ENCODE data around the gene FAM72D. TPM values are rescaled to one million over a fixed set of nuclear protein-coding genes. Genes with fewer than 3 reads are reported as not detected.
"Not testable (repeated sequence)": the region's sequence is repeated elsewhere in the genome, so short reads cannot be mapped to it uniquely, and the experiment has no call there.

The FAM72D gene
- 0.13 TPM in 1 of 2 replicates, not detected in the other for total RNA-seq

GRCh38 chr1:145095284-145096057, at the start of gene FAM72D, which contains the start of gene SRGAP2B:
FAM72D (plus strand) TSS chr1:145095974; CDS start chr1:145096848, 874 bp downstream.
SRGAP2B (minus strand) TSS chr1:145095328; CDS start chr1:145092901, 2,427 bp downstream.
- H3K4me3 ChIP-seq (ENCODE audit: low read depth, low read length); H3K36me3 ChIP-seq (ENCODE audit: control insufficient read depth, insufficient read depth, low read length); FAIRE-seq; DNase-seq (ENCODE audit: low read depth); H3K27me3 ChIP-seq (ENCODE audit: control insufficient read depth, insufficient read depth, low read length): not testable (repeated sequence)

- DNase-seq (ENCODE audit: low read depth); H3K36me3 ChIP-seq (ENCODE audit: control insufficient read depth, insufficient read depth, low read length); FAIRE-seq; H3K27me3 ChIP-seq (ENCODE audit: control insufficient read depth, insufficient read depth, low read length); H3K4me3 ChIP-seq (ENCODE audit: low read depth, low read length): not testable (repeated sequence)
Measured at GRCh38 chr1:145047553-145047952, 48.2 kb upstream of the FAM72D start.

- FAIRE-seq; H3K36me3 ChIP-seq (ENCODE audit: control insufficient read depth, insufficient read depth, low read length); DNase-seq (ENCODE audit: low read depth); H3K4me3 ChIP-seq (ENCODE audit: low read depth, low read length); H3K27me3 ChIP-seq (ENCODE audit: control insufficient read depth, insufficient read depth, low read length): not testable (repeated sequence)
Measured at GRCh38 chr1:145048181-145048856, 47.5 kb upstream of the FAM72D start.

DNA sequence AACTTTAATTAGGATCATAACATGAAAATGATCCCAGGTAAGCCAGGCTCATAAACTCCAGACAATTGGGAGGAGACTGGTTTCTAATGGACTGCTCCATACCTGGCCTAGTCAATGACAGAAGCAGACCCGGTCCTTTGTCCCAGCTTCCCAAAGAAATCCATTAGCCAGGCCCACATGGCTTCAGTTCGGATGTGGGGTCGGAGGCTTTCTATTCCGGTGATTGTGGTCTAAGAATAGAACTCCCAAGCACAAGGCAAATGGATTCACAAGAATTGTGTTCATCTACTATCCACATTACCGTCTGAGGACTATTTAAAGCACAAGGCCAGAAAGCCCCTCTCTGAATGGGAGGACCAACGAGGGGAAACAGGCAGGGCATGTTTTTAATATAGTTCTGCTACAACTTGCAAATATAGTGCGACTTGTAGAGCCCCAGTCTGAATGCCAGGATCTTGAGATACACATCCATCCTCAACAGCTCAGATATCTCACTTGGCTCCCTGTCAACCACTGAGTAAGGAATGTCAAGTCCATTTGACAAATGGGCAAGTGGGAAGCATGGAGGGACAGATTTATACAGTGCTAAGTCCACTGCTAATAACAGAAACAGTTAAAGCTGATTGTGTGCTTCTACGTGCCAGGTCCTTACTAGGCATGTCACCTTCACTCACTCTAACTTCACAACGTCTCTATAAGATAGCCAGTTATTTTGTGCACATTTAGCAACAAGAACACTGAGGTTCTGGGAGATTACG, 43.6 kb upstream of the FAM72D start:
- not testable (repeated sequence) for H3K4me3 ChIP-seq (ENCODE audit: low read depth, low read length); H3K36me3 ChIP-seq (ENCODE audit: control insufficient read depth, insufficient read depth, low read length); H3K27me3 ChIP-seq (ENCODE audit: control insufficient read depth, insufficient read depth, low read length); FAIRE-seq; DNase-seq (ENCODE audit: low read depth)

DNA sequence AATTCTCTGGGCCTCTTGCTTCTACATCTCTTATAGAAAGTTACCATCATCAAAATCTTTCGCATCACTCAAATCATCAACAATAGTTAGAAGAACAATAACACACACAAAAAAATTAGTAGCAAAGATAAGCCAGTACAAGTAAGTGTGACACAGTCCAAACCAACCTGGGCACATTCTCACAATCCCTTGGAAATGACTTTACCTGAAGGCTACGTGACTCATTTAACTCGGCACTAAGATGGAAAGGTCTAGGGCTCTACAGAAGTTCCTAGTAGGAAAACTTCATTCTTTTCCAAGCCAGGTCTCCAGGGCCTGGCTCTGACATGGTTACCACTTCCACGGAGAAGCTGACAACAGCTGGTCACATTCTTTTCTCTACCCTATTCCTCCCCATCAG, 42.3 kb upstream of the FAM72D start:
- not testable (repeated sequence) for FAIRE-seq; H3K27me3 ChIP-seq (ENCODE audit: control insufficient read depth, insufficient read depth, low read length); H3K36me3 ChIP-seq (ENCODE audit: control insufficient read depth, insufficient read depth, low read length); DNase-seq (ENCODE audit: low read depth); H3K4me3 ChIP-seq (ENCODE audit: low read depth, low read length)

- not testable (repeated sequence) for FAIRE-seq; H3K27me3 ChIP-seq (ENCODE audit: control insufficient read depth, insufficient read depth, low read length); DNase-seq (ENCODE audit: low read depth); H3K36me3 ChIP-seq (ENCODE audit: control insufficient read depth, insufficient read depth, low read length); H3K4me3 ChIP-seq (ENCODE audit: low read depth, low read length)
Measured at GRCh38 chr1:145055217-145055760, 40.5 kb upstream of the FAM72D start.

GRCh38 chr1:145058184-145058583, 37.6 kb upstream of the FAM72D start:
- not testable (repeated sequence) for FAIRE-seq; DNase-seq (ENCODE audit: low read depth); H3K27me3 ChIP-seq (ENCODE audit: control insufficient read depth, insufficient read depth, low read length); H3K4me3 ChIP-seq (ENCODE audit: low read depth, low read length); H3K36me3 ChIP-seq (ENCODE audit: control insufficient read depth, insufficient read depth, low read length)

- DNase-seq (ENCODE audit: low read depth); H3K4me3 ChIP-seq (ENCODE audit: low read depth, low read length); FAIRE-seq; H3K27me3 ChIP-seq (ENCODE audit: control insufficient read depth, insufficient read depth, low read length); H3K36me3 ChIP-seq (ENCODE audit: control insufficient read depth, insufficient read depth, low read length): not testable (repeated sequence)
Measured at GRCh38 chr1:145063285-145063684, 32.5 kb upstream of the FAM72D start.

DNA sequence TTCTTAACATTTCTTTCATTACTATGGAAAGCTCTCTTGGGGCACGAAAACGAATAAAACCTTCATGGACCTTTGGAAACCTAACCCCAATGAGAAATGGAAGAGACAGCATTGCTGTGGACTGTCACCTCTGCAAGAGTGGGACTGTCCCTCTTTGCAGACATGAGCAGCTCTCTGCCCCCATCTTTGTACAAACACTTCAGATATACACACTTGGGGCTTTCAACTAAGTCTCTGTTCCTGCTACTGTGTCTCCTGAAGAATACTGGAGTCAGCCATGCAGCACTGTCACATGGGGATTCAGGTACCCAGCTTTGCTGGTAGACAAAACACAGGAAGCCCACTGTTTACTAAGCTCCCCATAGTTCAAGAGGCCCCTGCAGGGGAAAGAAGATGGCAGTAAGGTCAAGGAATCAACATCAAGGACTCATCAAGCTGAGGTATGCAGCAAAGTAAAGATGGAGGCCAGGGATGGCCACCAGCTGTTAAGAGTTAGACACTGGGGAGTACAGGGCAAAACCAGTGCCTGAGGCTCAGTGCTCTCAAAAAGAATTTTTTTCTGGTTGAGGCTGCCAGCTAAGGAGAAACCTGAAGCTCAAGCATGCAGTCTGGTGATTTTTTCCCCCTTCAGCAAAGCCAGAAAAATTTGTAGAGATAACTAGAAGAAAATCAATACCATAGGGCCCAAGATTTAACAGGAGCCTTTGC, 31.7 kb upstream of the FAM72D start:
- not testable (repeated sequence) for H3K36me3 ChIP-seq (ENCODE audit: control insufficient read depth, insufficient read depth, low read length); DNase-seq (ENCODE audit: low read depth); H3K4me3 ChIP-seq (ENCODE audit: low read depth, low read length); FAIRE-seq; H3K27me3 ChIP-seq (ENCODE audit: control insufficient read depth, insufficient read depth, low read length)

GRCh38 chr1:145065194-145065826, 30.5 kb upstream of the FAM72D start:
- not testable (repeated sequence) for H3K27me3 ChIP-seq (ENCODE audit: control insufficient read depth, insufficient read depth, low read length); H3K4me3 ChIP-seq (ENCODE audit: low read depth, low read length); FAIRE-seq; H3K36me3 ChIP-seq (ENCODE audit: control insufficient read depth, insufficient read depth, low read length)
- DNase-seq (ENCODE audit: low read depth) = peak; percentile 0

DNA sequence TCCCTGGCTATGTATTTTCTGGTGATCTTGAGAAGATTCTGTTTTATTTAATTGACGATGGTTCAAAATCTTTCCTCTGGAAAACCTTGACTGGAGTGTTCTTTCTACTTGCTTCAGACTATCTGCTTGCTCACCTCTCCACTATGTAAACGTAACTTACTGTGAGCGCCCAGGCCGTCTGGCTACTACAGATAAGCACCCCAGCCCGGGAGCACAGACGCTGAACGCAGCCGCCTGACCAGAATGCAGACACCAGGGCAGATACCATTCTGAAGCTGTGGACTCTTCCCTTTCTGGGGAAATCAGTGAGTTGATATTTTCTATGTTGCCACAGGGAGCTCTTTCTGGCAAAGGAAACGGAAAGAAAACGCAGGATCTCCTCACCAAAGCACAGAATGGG, 29.3 kb upstream of the FAM72D start:
- not testable (repeated sequence) for H3K27me3 ChIP-seq (ENCODE audit: control insufficient read depth, insufficient read depth, low read length); DNase-seq (ENCODE audit: low read depth); H3K4me3 ChIP-seq (ENCODE audit: low read depth, low read length); H3K36me3 ChIP-seq (ENCODE audit: control insufficient read depth, insufficient read depth, low read length); FAIRE-seq

GRCh38 chr1:145071569-145071968, 24.2 kb upstream of the FAM72D start:
- FAIRE-seq; H3K4me3 ChIP-seq (ENCODE audit: low read depth, low read length); H3K36me3 ChIP-seq (ENCODE audit: control insufficient read depth, insufficient read depth, low read length); DNase-seq (ENCODE audit: low read depth); H3K27me3 ChIP-seq (ENCODE audit: control insufficient read depth, insufficient read depth, low read length): not testable (repeated sequence)

DNA sequence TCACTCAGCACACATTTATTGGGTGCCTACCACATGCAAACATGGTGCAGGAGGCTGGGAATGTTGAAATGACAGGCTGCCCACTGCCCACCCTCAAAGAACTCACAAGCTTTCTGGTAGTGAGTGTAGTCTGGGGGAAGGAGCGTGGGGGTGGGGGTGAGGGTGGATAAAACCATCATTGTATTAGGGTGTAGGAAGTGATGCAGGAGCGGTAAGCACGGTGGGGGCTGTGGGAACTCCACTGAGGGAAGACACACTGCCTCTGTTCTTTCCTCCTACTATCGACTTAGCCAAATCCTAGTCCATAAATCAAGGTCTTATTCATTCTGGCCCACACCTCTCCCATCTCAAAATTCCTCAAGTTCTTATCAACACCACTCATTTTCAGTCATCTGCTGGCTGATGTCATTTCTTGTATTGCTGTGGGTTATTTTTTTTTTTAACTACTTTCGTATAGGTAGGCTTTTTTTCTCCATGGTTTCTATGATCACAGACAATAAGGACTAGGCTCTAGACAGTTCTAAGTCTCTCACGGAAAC, 21.7 kb upstream of the FAM72D start:
- not testable (repeated sequence) for H3K36me3 ChIP-seq (ENCODE audit: control insufficient read depth, insufficient read depth, low read length); FAIRE-seq; H3K4me3 ChIP-seq (ENCODE audit: low read depth, low read length); DNase-seq (ENCODE audit: low read depth); H3K27me3 ChIP-seq (ENCODE audit: control insufficient read depth, insufficient read depth, low read length)

Measured in bronchial epithelial cell (primary cell).